Heart right ventricle (tissue), 16 donors: Measurements from ENCODE around the gene RCAN2. TPM values are rescaled to one million over a fixed set of nuclear protein-coding genes. Genes with fewer than 3 reads are reported as not detected.

Experiments used
- ATAC-seq, 8 donors: fragments of 200-7000 bp; cut with Tn5 transposase; one replicate each; pipeline ENCODE4 v1.9.1; 2020; ENCODE audit warnings: mild to moderate bottlenecking in 8 of 8, moderate library complexity in 8 of 8, moderate number of reproducible peaks in 1 of 8
- DNase-seq, 2 donors: peaks; one replicate each; pipeline ENCODE4 v3.0.0-alpha.2; 2020
- H3K27ac ChIP-seq, 10 donors: fragments of 200-600 bp; sonication (generic) in 2 of 10; one replicate each; pipeline versions ENCODE4 v1.5.0 to v1.8.0; 2020 to 2022; ENCODE audit warnings: mild to moderate bottlenecking in 3 of 10
- H3K27me3 ChIP-seq, 7 donors: fragments of 200-600 bp; one replicate each; pipeline ENCODE4 v1.8.0; 2021 to 2022; ENCODE audit warnings: mild to moderate bottlenecking in 2 of 7
- H3K36me3 ChIP-seq, 9 donors: fragments of 200-600 bp; sonication (generic) in 1 of 9; one replicate each; pipeline versions ENCODE4 v1.5.0 to v1.8.0; 2020 to 2022; ENCODE audit warnings: mild to moderate bottlenecking in 2 of 9
- H3K4me1 ChIP-seq, 9 donors: fragments of 200-600 bp; sonication (generic) in 1 of 9; one replicate each; pipeline versions ENCODE4 v1.5.0 to v1.8.0; 2020 to 2022; ENCODE audit warnings: mild to moderate bottlenecking in 4 of 9
- H3K4me3 ChIP-seq, 10 donors: fragments of 200-600 bp; sonication (generic) in 2 of 10; one replicate each; pipeline versions ENCODE4 v1.5.0 to v1.8.0; 2020 to 2022; ENCODE audit warnings: mild to moderate bottlenecking in 7 of 10, moderate library complexity in 2 of 10
- H3K9me3 ChIP-seq, 11 donors: fragments of 200-600 bp in 10 of 11; sonication (generic) in 2 of 11; one replicate each; pipeline versions ENCODE4 v1.5.0 to v1.8.0; 2013 to 2022; ENCODE audit warnings: mild to moderate bottlenecking in 2 of 11, control low read depth in 1 of 11, moderate library complexity in 1 of 11
- CTCF ChIP-seq, 9 donors: fragments of 200-600 bp; sonication (generic) in 2 of 9; IDR thresholded peaks; one replicate each; pipeline versions ENCODE4 v1.5.0 to v1.8.0; 2021 to 2022; ENCODE audit warnings: antibody characterized with exemption in 9 of 9, mild to moderate bottlenecking in 5 of 9, moderate library complexity in 1 of 9
- WGBS, 2 donors: extraction: QIAGEN DNeasy Blood & Tissue Kit; methylation state at CpG; one replicate each; pipeline ENCODE4 v1.1.7; 2013; ENCODE audit warnings: inconsistent platforms in 1 of 2; 5-methylcytosine and 5-hydroxymethylcytosine counted together
- intact Hi-C, 10 donors: fragments of 100-400 bp; cut with DNase I; formaldehyde crosslinking; loops; one replicate each; pipeline versions ENCODE4 v1.11.1 to v1.14.2; 2022
- polyA plus RNA-seq, 2 donors: library from polyadenylated mRNA; stranded (reverse); fragments of 200-250 nt; gene quantifications; one replicate each; pipeline ENCODE4 v1.2.3, GENCODE V29; 2013
- total RNA-seq, 10 donors: library from RNA; stranded (reverse); fragmentation: NEBNext Ultra II Directional in 3 of 10; extraction: Animal tissue kit (Norgen Biotek cat#: 25700) in 3 of 10; gene quantifications; one replicate each; pipeline versions ENCODE4 v1.2.1 to v1.2.4, GENCODE V29; 2021 to 2023
- donor health status: Arrhythmogenic right ventricular cardiomyopathy.
- donor health status: ischemic (EF 13 %, LVEDD 7.1; RV severe dilation, severe dysfunction).
- donor health status: healthy with polysubstance abuse.
- donor health status: DM: no; HTN: yes; CAD: no.
- donor health status: DM: no; HTN: no; CAD: no.
- donor health status: ischemic (EF 25% LVEDD 6.9; RV normal size, moderate dysfunction).
- donor health status: ischemic (EF 25% LVEDD 5.7; RV mildly dilated, moderate dysfunction).
- donor health status: healthy.
- donor health status: DM: yes; HTN: yes; CAD: no.
- donor health status: Ischemic cardiomyopathy.
- donor health status: ischemic (EF 35%, LVEDD 5.7; RV mildly dilated, moderate dysfunction).
- donor health status: nonischemic (EF 11% LVEDD 7.7; RV severe dilation, severe dysfunction).
- donor health status: DM: yes; HTN: yes; CAD: no.
- donor health status: PGD.
- donor health status: ischemic (EF 29% LVEDD 5.4; RV normal size, mild dysfunction).
- donor health status: nonischemic (EF 23%, LVEDD 6.1; RV moderate dilation, normal function).

The RCAN2 gene
- total and polyA plus RNA-seq, 12 donors = 51.0 to 352 (median 298) TPM

- intact Hi-C loops = no loop called here
- no peaks in the 10 kb centered on the region for H3K36me3 ChIP-seq
- no peak for TF ChIP-seq CTCF (IDR thresholded peaks at IDR 0.05)
- no peak overlapping the region for H3K4me3 ChIP-seq
- no peaks in the 10 kb centered on the region for H3K9me3 ChIP-seq
- H3K27ac ChIP-seq = no peak overlapping the region
- no peak for DNase-seq
- H3K27me3 ChIP-seq = peaks cover 0 to 17% (median 4%) of the 10 kb centered on the region in 7 donors
- 76 to 78% methylated on average over 3 of the region's 3 CpGs for WGBS, 2 donors
- ATAC-seq = no peak
- peaks cover 0 to 14% (median 8%) of the 10 kb centered on the region in 9 donors for H3K4me1 ChIP-seq
These were observed 316.3 kb downstream of the RCAN2 start for GRCh38 chr6:46174904-46175303.

DNA sequence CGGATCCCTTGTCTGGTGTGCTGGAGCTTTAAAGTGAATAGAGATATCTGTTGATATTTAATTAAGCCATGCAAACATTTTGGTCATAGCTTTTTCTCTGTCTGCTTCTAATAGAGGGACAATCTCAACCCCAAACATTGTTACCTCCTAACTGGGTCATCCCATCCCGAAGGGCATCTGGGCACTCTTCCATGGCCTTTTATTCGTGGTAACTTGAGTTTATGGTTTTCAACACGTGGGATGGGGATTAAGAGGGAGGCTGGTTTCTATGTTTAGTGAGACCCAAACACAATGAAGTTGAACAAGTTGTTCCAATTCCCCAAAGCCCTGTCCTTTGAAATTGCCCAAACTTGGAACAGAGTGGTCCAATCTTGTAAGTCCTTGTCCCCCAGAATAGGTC, 319.1 kb downstream of the RCAN2 start:
- no peak for TF ChIP-seq CTCF (IDR thresholded peaks at IDR 0.05)
- no peaks in the 10 kb centered on the region for H3K36me3 ChIP-seq
- ATAC-seq (no peak), DNase-seq (no peak)
- H3K27ac ChIP-seq = no peak overlapping the region
- H3K27me3 ChIP-seq = peaks cover 0 to 28% (median 4%) of the 10 kb centered on the region in 7 donors
- no peak overlapping the region for H3K4me3 ChIP-seq
- no peaks in the 10 kb centered on the region for H3K9me3 ChIP-seq
- peaks cover 0 to 14% (median 8%) of the 10 kb centered on the region in 9 donors for H3K4me1 ChIP-seq
- intact Hi-C loops = no loop called here
- WGBS, 2 donors = 57 to 64% methylated on average over 4 of the region's 4 CpGs

Other genes starting within 250 kb of the RCAN2 start
- gene CYP39A1, start 161.4 kb upstream of the RCAN2 start, total RNA-seq = 1 to 10 TPM; 4.1 to 7.5 (median 4.7) TPM
- gene CYP39A1, start 161.4 kb upstream of the RCAN2 start, polyA plus RNA-seq = 1 to 10 TPM; 2.9 to 4.0 TPM
- gene SLC25A27, start 161.5 kb upstream of the RCAN2 start, total RNA-seq = 10 to 100 TPM in 8 of 10 donors, 1 to 10 TPM in 2; 8.4 to 20.3 (median 13.9) TPM
- gene SLC25A27, start 161.5 kb upstream of the RCAN2 start, polyA plus RNA-seq = 10 to 100 TPM in 1 of 2 donors, 1 to 10 TPM in 1; 5.8 to 82.7 TPM
- 1 to 10 TPM in 1 of 10 donors, under 1 TPM in 9; 0.20 to 1.3 (median 0.54) TPM for gene TDRD6, start 196.4 kb upstream of the RCAN2 start, total RNA-seq
- gene TDRD6, start 196.4 kb upstream of the RCAN2 start, polyA plus RNA-seq = 1 to 10 TPM in 1 of 2 donors, under 1 TPM in 1; 0.10 to 1.4 TPM
- gene PLA2G7, start 243.9 kb upstream of the RCAN2 start, total RNA-seq = 1 to 10 TPM in 1 of 10 donors, under 1 TPM in 3, not detected in 6; 0.12 to 4.0 (median 0.25) TPM
- under 1 TPM; 0.12 to 0.29 TPM for gene PLA2G7, start 243.9 kb upstream of the RCAN2 start, polyA plus RNA-seq